ENCODE measurements around the gene GPATCH2L.

Gene GPATCH2L

GRCh38 chr14:76151398-76152332 is at the start of gene GPATCH2L:
TSS of gene GPATCH2L (plus strand) at chr14:76151922. CDS start at chr14:76154364, 2,442 bp downstream.
- Mint-ChIP-seq H3K9me3 (peaks cover 6% of the 10 kb centered on the region), H3K27ac (peak within 1 kb of the TSS; percentile 99), H3K36me3 (ENCODE audit: low read depth) (peaks cover 46% of the 10 kb centered on the region), H3K27me3 (no peaks in the 10 kb centered on the region), H3K4me3 (peak within 1 kb of the TSS; percentile 98), H3K4me1 (ENCODE audit: low read depth) (peaks cover 52% of the 10 kb centered on the region)
- DNase-seq = peak; percentile 100

DNA sequence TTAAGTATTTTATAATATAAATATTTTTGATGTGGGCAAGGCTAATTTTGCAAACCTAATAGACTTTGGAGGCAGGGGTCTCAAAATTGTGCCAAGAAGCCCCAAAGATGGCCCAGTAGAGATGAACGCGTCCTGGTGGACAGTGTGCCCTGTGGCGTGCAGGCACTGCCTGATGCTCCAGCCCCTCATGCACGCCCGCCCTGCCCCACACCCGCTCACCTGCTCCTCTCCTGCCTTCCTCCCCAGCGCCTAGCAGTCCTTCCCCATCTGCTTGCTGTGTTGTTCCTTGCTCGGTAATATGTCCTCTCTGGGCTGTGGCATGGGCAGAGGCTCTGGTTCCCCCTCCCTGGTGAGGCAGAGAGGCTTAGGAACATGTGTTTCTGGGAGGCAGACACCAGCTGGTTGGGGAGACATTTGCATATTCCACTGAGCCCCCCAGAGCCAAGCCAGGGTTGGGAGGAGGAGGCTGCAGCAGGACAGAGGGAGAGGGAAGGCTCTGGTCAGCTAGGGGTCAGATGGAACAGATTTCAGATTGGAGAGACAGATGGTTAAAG is 46.8 kb upstream of the GPATCH2L start:
- no peaks in the 10 kb centered on the region for H3K4me1 Mint-ChIP-seq (ENCODE audit: low read depth)
- DNase-seq = no peak
- peaks cover 3% of the 10 kb centered on the region for H3K9me3 Mint-ChIP-seq
- no peak overlapping the region for H3K27ac Mint-ChIP-seq
- no peak overlapping the region for H3K4me3 Mint-ChIP-seq
- H3K36me3 Mint-ChIP-seq (ENCODE audit: low read depth) = no peaks in the 10 kb centered on the region
- H3K27me3 Mint-ChIP-seq = peaks cover 5% of the 10 kb centered on the region

- no peak overlapping the region for H3K27ac Mint-ChIP-seq
- H3K27me3 Mint-ChIP-seq = peaks cover 5% of the 10 kb centered on the region
- DNase-seq = no peak
- H3K9me3 Mint-ChIP-seq = peaks cover 3% of the 10 kb centered on the region
- H3K4me1 Mint-ChIP-seq (ENCODE audit: low read depth) = no peaks in the 10 kb centered on the region
- H3K4me3 Mint-ChIP-seq = no peak overlapping the region
- H3K36me3 Mint-ChIP-seq (ENCODE audit: low read depth) = no peaks in the 10 kb centered on the region
These were observed 45.5 kb upstream of the GPATCH2L start for GRCh38 chr14:76106188-76106587.

GRCh38 chr14:76109087-76109880 is 42.4 kb upstream of the GPATCH2L start:
- Mint-ChIP-seq H3K36me3 (ENCODE audit: low read depth) (no peaks in the 10 kb centered on the region), H3K4me3 (no peak overlapping the region), H3K27ac (no peak overlapping the region), H3K9me3 (peaks cover 3% of the 10 kb centered on the region), H3K27me3 (peaks cover 11% of the 10 kb centered on the region), H3K4me1 (ENCODE audit: low read depth) (no peaks in the 10 kb centered on the region)
- DNase-seq = no peak

GRCh38 chr14:76112889-76113624 is 38.7 kb upstream of the GPATCH2L start:
- no peak for DNase-seq
- H3K27me3 Mint-ChIP-seq = peaks cover 17% of the 10 kb centered on the region
- no peaks in the 10 kb centered on the region for H3K36me3 Mint-ChIP-seq (ENCODE audit: low read depth)
- no peaks in the 10 kb centered on the region for H3K4me1 Mint-ChIP-seq (ENCODE audit: low read depth)
- peaks cover 3% of the 10 kb centered on the region for H3K9me3 Mint-ChIP-seq
- H3K27ac Mint-ChIP-seq = no peak overlapping the region
- no peak overlapping the region for H3K4me3 Mint-ChIP-seq

GRCh38 chr14:76113691-76114090 is 38.0 kb upstream of the GPATCH2L start:
- Mint-ChIP-seq H3K27ac (no peak overlapping the region), H3K4me1 (ENCODE audit: low read depth) (no peaks in the 10 kb centered on the region), H3K36me3 (ENCODE audit: low read depth) (no peaks in the 10 kb centered on the region), H3K27me3 (peaks cover 12% of the 10 kb centered on the region), H3K9me3 (peaks cover 2% of the 10 kb centered on the region), H3K4me3 (no peak overlapping the region)
- no peak for DNase-seq

DNA sequence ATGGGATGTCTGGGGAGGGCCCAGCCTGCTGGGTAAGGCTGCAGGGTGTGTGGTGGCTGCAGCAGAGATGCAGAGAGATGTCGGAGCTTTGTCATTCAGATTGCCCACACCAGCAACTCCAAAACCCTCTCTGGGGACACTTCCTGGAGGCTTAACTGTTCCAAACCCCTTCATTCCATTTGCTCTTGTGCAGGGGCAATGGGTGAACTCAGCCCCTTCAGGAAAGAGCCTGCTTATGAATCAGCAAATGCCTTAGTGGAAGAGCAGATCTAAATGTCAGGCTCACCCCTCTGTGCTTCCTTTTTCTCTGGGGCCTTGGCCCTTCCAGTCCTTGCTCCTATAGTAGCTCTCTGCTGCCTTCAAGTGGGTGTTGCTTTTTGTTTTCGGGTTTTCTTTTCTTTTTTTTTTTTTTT is 36.7 kb upstream of the GPATCH2L start:
- Mint-ChIP-seq H3K9me3 (no peaks in the 10 kb centered on the region), H3K4me1 (ENCODE audit: low read depth) (no peaks in the 10 kb centered on the region), H3K4me3 (no peak overlapping the region), H3K27me3 (peaks cover 12% of the 10 kb centered on the region), H3K36me3 (ENCODE audit: low read depth) (no peaks in the 10 kb centered on the region), H3K27ac (no peak overlapping the region)
- no peak for DNase-seq

DNA sequence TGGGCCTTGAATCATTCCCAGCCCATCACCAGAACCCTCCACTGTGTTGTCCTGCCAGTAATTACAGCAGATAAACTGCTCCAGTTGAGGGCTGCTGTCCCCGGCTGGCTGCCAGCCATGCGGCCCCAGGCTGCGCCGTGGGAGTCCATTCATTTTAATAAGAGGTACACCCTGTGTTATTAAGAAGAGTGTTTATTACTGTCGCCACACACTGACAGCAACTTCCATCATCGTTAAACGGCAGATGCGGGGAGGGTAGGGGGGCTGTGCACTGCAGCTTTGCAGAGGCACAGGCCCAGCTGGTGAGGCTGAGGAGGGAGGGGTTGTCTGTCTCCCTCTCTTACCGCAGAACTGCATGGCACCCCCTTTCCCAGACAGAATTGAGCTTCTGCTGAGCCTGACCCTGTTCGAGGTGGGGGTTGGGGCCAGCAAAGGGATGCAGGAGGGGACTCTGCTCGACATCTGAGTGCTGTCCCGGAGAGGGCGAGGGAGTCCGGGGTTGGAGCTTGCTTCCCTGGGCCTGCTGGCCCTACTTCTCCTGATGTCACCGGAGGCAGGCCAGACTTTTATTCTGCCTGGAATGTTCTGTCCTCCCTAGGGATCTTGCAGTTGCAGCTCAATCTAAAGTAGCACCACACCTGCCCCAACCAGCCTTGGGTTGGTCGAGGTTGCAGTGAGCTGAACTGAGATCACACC is 33.8 kb upstream of the GPATCH2L start:
- no peaks in the 10 kb centered on the region for H3K36me3 Mint-ChIP-seq (ENCODE audit: low read depth)
- H3K27me3 Mint-ChIP-seq = peaks cover 12% of the 10 kb centered on the region
- no peaks in the 10 kb centered on the region for H3K4me1 Mint-ChIP-seq (ENCODE audit: low read depth)
- no peak overlapping the region for H3K4me3 Mint-ChIP-seq
- no peak for DNase-seq
- no peak overlapping the region for H3K27ac Mint-ChIP-seq
- no peaks in the 10 kb centered on the region for H3K9me3 Mint-ChIP-seq

GRCh38 chr14:76118594-76118993 is 33.1 kb upstream of the GPATCH2L start:
- Mint-ChIP-seq H3K4me1 (ENCODE audit: low read depth) (no peaks in the 10 kb centered on the region), H3K9me3 (no peaks in the 10 kb centered on the region), H3K4me3 (no peak overlapping the region), H3K36me3 (ENCODE audit: low read depth) (no peaks in the 10 kb centered on the region), H3K27me3 (peaks cover 12% of the 10 kb centered on the region), H3K27ac (no peak overlapping the region)
- no peak for DNase-seq

DNA sequence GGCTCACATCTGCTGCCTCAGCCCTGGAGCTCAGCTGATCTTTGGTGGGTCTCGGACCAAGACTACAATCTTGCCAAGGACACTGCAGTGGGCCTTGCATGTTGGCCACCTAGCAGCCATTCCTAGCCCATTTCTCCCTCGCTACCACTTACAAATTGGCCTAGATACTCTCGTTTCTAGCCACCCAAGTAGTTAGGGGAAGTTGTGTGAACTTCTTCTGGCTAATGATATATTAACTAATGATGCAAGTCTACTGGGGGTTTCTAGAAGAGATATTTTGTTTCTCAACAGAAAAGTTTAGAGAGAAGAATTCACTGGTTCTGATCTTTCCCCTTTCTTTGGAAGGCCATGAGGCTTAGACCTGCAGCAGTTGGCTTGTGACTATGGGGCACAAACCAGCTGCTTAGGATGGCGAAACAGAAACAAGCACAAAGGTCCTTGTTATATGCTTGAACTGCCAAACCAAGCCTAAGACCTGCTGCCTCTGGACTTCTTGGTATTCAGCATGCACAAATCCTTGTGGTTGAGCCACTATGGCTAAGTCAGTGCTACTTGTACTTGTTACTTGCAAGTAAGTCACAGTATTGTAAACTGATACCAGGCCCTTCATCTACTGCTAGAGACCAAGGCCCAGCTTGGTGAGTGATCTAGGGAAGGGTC is 30.5 kb upstream of the GPATCH2L start:
- no peak for DNase-seq
- Mint-ChIP-seq H3K4me1 (ENCODE audit: low read depth) (no peaks in the 10 kb centered on the region), H3K27ac (no peak overlapping the region), H3K4me3 (no peak overlapping the region), H3K27me3 (peaks cover 5% of the 10 kb centered on the region), H3K9me3 (no peaks in the 10 kb centered on the region), H3K36me3 (ENCODE audit: low read depth) (no peaks in the 10 kb centered on the region)

DNA sequence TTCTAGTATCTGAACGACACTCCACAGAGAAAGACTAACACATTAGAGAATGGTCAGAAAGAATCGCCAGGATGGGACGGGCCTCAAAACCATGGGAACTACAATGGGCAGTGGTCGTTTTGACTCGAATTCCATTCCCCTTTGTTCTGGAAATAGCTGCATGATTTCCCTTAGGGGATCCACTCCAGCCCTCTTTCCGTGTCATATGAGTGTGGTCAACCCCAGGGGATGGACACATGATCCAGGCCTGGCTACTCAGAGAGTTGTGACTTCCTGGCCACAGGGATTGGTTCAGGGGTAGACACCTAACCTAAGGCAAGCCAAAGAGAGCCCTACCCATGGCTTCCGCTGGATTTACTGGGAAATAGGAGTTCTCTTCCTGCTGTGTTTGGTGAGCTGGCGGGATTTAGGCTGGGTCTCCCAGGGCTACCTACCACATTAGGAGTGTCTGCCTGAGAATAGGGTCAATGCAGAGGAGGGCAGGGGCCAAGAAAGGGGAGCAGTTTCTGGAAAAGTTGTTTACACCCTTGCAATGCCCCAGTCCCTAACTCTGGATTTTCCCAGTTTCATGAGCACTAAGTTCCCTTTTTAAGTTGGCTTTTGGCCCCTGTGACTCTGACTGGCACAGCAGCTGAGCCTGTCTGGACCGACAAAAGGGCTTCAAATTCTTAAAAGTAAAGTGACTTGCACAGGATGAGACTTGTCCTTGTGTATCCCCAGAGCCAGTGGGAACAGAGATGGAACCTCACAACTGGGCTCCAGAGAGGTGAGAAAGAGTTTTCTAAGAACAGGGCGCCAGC is 28.1 kb upstream of the GPATCH2L start:
- DNase-seq = no peak
- no peak overlapping the region for H3K27ac Mint-ChIP-seq
- no peaks in the 10 kb centered on the region for H3K9me3 Mint-ChIP-seq
- H3K4me3 Mint-ChIP-seq = no peak overlapping the region
- no peaks in the 10 kb centered on the region for H3K36me3 Mint-ChIP-seq (ENCODE audit: low read depth)
- peaks cover 26% of the 10 kb centered on the region for H3K27me3 Mint-ChIP-seq
- no peaks in the 10 kb centered on the region for H3K4me1 Mint-ChIP-seq (ENCODE audit: low read depth)

GRCh38 chr14:76125511-76125910 is 26.2 kb upstream of the GPATCH2L start:
- no peaks in the 10 kb centered on the region for H3K4me1 Mint-ChIP-seq (ENCODE audit: low read depth)
- no peaks in the 10 kb centered on the region for H3K9me3 Mint-ChIP-seq
- peaks cover 40% of the 10 kb centered on the region for H3K27me3 Mint-ChIP-seq
- no peak overlapping the region for H3K4me3 Mint-ChIP-seq
- H3K27ac Mint-ChIP-seq = no peak overlapping the region
- DNase-seq = no peak
- H3K36me3 Mint-ChIP-seq (ENCODE audit: low read depth) = no peaks in the 10 kb centered on the region

DNA sequence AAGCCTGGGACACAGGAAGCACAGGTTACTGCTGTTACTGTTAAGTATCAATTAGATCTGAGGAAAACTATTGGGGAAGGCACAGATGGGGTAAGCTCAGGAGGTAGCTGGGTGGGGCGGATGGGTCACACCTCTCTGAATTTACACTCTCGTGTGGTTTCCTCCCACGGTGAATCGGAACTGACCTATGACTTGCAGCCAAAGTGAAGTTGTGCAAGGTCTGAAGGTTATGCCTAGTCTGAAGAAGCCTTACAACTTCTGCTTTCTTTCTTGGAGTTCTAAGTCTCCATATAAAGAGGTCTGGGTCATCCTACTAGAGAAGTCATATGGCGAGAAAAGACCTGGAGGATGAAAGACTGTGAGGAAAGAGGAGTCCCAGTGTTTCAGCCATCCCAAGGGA is 25.6 kb upstream of the GPATCH2L start:
- H3K36me3 Mint-ChIP-seq (ENCODE audit: low read depth) = no peaks in the 10 kb centered on the region
- H3K9me3 Mint-ChIP-seq = no peaks in the 10 kb centered on the region
- H3K27me3 Mint-ChIP-seq = peaks cover 46% of the 10 kb centered on the region
- DNase-seq = no peak
- no peak overlapping the region for H3K4me3 Mint-ChIP-seq
- peaks cover 2% of the 10 kb centered on the region for H3K4me1 Mint-ChIP-seq (ENCODE audit: low read depth)
- no peak overlapping the region for H3K27ac Mint-ChIP-seq
